Lung (tissue), 12 donors: ENCODE measurements around the gene NRP2. TPM values are rescaled to one million over a fixed set of nuclear protein-coding genes. Genes with fewer than 3 reads are reported as not detected.

ENCODE experiments used
- ATAC-seq: fragments of 200-7000 bp; cut with Tn5 transposase; one replicate; pipeline ENCODE4 v1.9.1; 2020; ENCODE audit warnings: moderate number of reproducible peaks; ENCODE audit not compliant: insufficient read depth, low FRiP score
- DNase-seq, 3 donors: peaks; one replicate each; pipeline ENCODE4 v3.0.0-alpha.2; 2013 to 2017
- H3K27ac ChIP-seq, 2 donors: one replicate each; pipeline ENCODE4 v1.5.1; 2013; ENCODE audit warnings: mild to moderate bottlenecking in 2 of 2, moderate library complexity in 2 of 2, control low read depth in 1 of 2, inconsistent platforms in 1 of 2, low read depth in 1 of 2, low read length in 1 of 2
- H3K27me3 ChIP-seq, 3 donors: one replicate each; pipeline ENCODE4 v1.5.1; 2013; ENCODE audit warnings: low read length in 2 of 3; ENCODE audit not compliant: control insufficient read depth in 3 of 3, insufficient read depth in 3 of 3
- H3K36me3 ChIP-seq, 4 donors: one replicate each; pipeline ENCODE4 v1.5.1; 2013; ENCODE audit warnings: low read length in 4 of 4, mild to moderate bottlenecking in 1 of 4, moderate library complexity in 1 of 4; ENCODE audit not compliant: control insufficient read depth in 4 of 4, insufficient read depth in 4 of 4
- H3K4me1 ChIP-seq, 5 donors: one replicate each; pipeline ENCODE4 v1.5.1; 2013; ENCODE audit warnings: low read length in 5 of 5, mild to moderate bottlenecking in 2 of 5, moderate library complexity in 1 of 5; ENCODE audit not compliant: control insufficient read depth in 5 of 5, insufficient read depth in 5 of 5
- H3K4me3 ChIP-seq: one replicate; pipeline ENCODE4 v1.5.1; 2013; ENCODE audit warnings: mild to moderate bottlenecking, control low read depth, moderate library complexity
- H3K9ac ChIP-seq, 2 donors: one replicate each; pipeline ENCODE4 v1.5.1; 2013; ENCODE audit warnings: low read length in 2 of 2, control low read depth in 1 of 2; ENCODE audit not compliant: insufficient read depth in 1 of 2
- H3K9me3 ChIP-seq, 4 donors: one replicate each; pipeline ENCODE4 v1.5.1; 2013; ENCODE audit warnings: low read length in 3 of 4, mild to moderate bottlenecking in 1 of 4, moderate library complexity in 1 of 4; ENCODE audit not compliant: control insufficient read depth in 4 of 4, insufficient read depth in 3 of 4
- CTCF ChIP-seq: IDR thresholded peaks from 2 replicates; pipeline ENCODE4 v1.5.1; 2012; ENCODE audit warnings: mild to moderate bottlenecking; ENCODE audit errors: control extremely low read depth, extremely low read depth
- WGBS, 2 donors: extraction: QIAGEN DNeasy Blood & Tissue Kit; methylation state at CpG; one replicate each; pipeline ENCODE4 v1.1.7; 2013; 5-methylcytosine and 5-hydroxymethylcytosine counted together
- polyA plus RNA-seq, 2 donors: library from polyadenylated mRNA; stranded (reverse); fragments of 200-250 nt; gene quantifications; one replicate each; pipeline ENCODE4 v1.2.1, GENCODE V29; 2013
- total RNA-seq, 2 donors: library from RNA; depleted of rRNA in 1 of 2; stranded (reverse); fragments of >200 nt in 1 of 2; gene quantifications; one replicate each; pipeline ENCODE4 v1.2.1, GENCODE V29; 2014 to 2021
- donor health status: control.
- donor health status: control.
- donor health status: Bipolar disorder and iron deficiency.
- donor health status: healthy.
- donor health status: DM: yes; HTN: yes; CAD: no.

The NRP2 gene
- total and polyA plus RNA-seq, 4 donors = 20.4 to 125 (median 63.2) TPM

GRCh38 chr2:205765151-205765550, 82.8 kb downstream of the NRP2 start:
- Histone ChIP-seq H3K27ac (no peak overlapping the region), H3K9ac (no peak overlapping the region)
- 92 to 93% methylated on average over 8 of the region's 8 CpGs for WGBS, 2 donors

GRCh38 chr2:205766779-205767359, 84.6 kb downstream of the NRP2 start:
- ATAC-seq = no peak
- peaks cover 0 to 68% (median 44%) of the 10 kb centered on the region in 5 donors for H3K4me1 ChIP-seq
- H3K27ac ChIP-seq = peak overlapping the region in 1 of 2 donors; percentile 61

More at GRCh38 chr2:205765151-205765550, 82.8 kb downstream of the NRP2 start:
- Histone ChIP-seq H3K9me3 (no peaks in the 10 kb centered on the region), H3K4me1 (peaks cover 0 to 51% (median 28%) of the 10 kb centered on the region in 5 donors), H3K27me3 (no peaks in the 10 kb centered on the region), H3K36me3 (peaks cover 0 to 24% (median 19%) of the 10 kb centered on the region in 4 donors), H3K4me3 (no peak overlapping the region)
- no peak for ATAC-seq
- DNase-seq = no peak
- TF ChIP-seq CTCF = no peak

GRCh38 chr2:205767617-205768016, 85.3 kb downstream of the NRP2 start:
- Histone ChIP-seq H3K4me1 (peaks cover 0 to 75% (median 45%) of the 10 kb centered on the region in 5 donors), H3K27ac (peak overlapping the region in 1 of 2 donors; percentile 45), H3K27me3 (no peaks in the 10 kb centered on the region), H3K9ac (no peak overlapping the region), H3K36me3 (peaks cover 0 to 17% (median 12%) of the 10 kb centered on the region in 4 donors), H3K4me3 (no peak overlapping the region), H3K9me3 (no peaks in the 10 kb centered on the region)
- DNase-seq (no peak), ATAC-seq (no peak)
- no peak for TF ChIP-seq CTCF
- 67 to 85% methylated on average over 5 of the region's 5 CpGs for WGBS, 2 donors

More at GRCh38 chr2:205766779-205767359, 84.6 kb downstream of the NRP2 start:
- H3K36me3 ChIP-seq = peaks cover 0 to 24% (median 14%) of the 10 kb centered on the region in 4 donors
- H3K27me3 ChIP-seq = no peaks in the 10 kb centered on the region
- H3K4me3 ChIP-seq = no peak overlapping the region
- no peaks in the 10 kb centered on the region for H3K9me3 ChIP-seq
- peak; percentile 73 to 91 (median 89) for DNase-seq
- 7 to 9% methylated on average over 9 of the region's 9 CpGs for WGBS, 2 donors
- no peak overlapping the region for H3K9ac ChIP-seq
- TF ChIP-seq CTCF = peak; percentile 53
